ENCODE results near the gene C1orf174. TPM values are rescaled to one million over a fixed set of nuclear protein-coding genes. Genes with fewer than 3 reads are reported as not detected.

Gene C1orf174
- total and polyA plus RNA-seq, 12 donors, result 7.5 to 13.4 (median 10.9) TPM

DNA sequence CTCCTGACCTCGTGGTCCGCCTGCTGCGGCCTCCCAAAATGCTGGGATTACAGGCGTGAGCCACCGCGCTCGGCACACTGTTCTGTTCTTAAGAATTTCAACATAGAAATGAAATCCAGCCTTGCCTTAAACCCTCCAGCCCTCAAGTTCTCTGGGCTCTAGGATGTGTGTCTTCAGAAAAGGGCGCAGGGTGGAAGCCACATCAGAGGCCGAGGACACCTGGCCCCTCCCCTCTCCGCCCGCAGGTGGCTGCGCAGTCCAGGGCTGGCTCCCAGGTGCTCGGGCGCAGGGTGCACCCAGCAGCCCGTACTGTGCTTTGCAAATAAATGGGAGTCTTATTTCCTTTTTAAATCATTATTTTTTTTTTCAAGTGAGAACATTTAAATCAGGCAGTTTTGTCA is 2.0 kb upstream of the C1orf174 start:
- no peak overlapping the region for H3K4me3 ChIP-seq
- TF ChIP-seq, protein P1, sequence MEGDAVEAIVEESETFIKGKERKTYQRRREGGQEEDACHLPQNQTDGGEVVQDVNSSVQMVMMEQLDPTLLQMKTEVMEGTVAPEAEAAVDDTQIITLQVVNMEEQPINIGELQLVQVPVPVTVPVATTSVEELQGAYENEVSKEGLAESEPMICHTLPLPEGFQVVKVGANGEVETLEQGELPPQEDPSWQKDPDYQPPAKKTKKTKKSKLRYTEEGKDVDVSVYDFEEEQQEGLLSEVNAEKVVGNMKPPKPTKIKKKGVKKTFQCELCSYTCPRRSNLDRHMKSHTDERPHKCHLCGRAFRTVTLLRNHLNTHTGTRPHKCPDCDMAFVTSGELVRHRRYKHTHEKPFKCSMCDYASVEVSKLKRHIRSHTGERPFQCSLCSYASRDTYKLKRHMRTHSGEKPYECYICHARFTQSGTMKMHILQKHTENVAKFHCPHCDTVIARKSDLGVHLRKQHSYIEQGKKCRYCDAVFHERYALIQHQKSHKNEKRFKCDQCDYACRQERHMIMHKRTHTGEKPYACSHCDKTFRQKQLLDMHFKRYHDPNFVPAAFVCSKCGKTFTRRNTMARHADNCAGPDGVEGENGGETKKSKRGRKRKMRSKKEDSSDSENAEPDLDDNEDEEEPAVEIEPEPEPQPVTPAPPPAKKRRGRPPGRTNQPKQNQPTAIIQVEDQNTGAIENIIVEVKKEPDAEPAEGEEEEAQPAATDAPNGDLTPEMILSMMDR (IDR thresholded peaks at IDR 0.05), result no peak
- peaks cover 0 to 20% (median 9%) of the 10 kb centered on the region in 9 donors for H3K4me1 ChIP-seq
- intact Hi-C loops (cut with DNase I), result loop anchor here in 2 of 10 donors (5.0 kb wide), 1 partner anchor 45 kb away; the partner anchor contains the start of genes CEP104 (in 2 of the 2) and DFFB (in 2 of the 2)
- 97 to 98% methylated on average over 15 of the region's 15 CpGs for WGBS, 2 donors
- H3K27ac ChIP-seq, result no peak overlapping the region
- no peak for DNase-seq
- H3K36me3 ChIP-seq, result no peaks in the 10 kb centered on the region
- ATAC-seq, result no peak
- peaks cover 0 to 22% (median 13%) of the 10 kb centered on the region in 11 donors for H3K9me3 ChIP-seq
- no peaks in the 10 kb centered on the region for H3K27me3 ChIP-seq

DNA sequence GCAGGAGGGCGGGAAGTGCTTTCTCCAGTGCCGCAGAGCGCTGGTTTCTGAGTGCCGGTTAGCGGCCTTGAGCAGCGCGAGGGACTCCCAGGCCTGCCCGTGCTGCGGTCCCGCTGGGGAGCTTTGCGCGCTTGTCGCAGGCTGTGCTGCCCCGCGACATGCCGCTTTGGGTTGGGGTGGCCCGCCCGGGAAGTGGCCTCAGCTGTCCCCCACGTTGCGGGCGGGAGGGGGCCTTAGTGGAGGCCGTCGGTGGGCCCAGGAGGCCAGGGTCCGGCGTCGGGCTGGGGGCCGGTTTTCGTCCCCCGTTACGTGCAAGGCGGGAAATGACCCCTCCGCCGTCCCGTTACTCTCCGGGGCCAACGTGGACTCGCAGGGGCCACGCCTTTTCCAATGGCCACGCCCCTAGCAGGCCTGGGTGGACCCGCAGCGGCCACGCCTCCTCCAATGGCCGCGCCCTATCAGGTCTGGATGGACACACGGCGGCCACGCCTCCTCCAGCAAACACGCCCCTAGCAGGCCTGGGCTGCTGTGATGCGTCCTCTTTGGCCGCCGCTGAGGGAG is 977 bp upstream of the C1orf174 start:
- Histone ChIP-seq H3K36me3 (peaks cover 0 to 2% (median 0%) of the 10 kb centered on the region in 9 donors), H3K4me1 (peaks cover 0 to 20% (median 9%) of the 10 kb centered on the region in 9 donors), H3K4me3 (peak overlapping the region; percentile 76 to 100 (median 84)), H3K27me3 (no peaks in the 10 kb centered on the region), H3K9me3 (peaks cover 0 to 24% (median 13%) of the 10 kb centered on the region in 11 donors), H3K27ac (peak overlapping the region; percentile 95 to 99 (median 98))
- DNase-seq (peak; percentile 98 to 99), ATAC-seq (peak; percentile 86 to 93 (median 90))
- WGBS, 2 donors, result 0% methylated on average over 48 to 51 of the region's 51 CpGs
- TF ChIP-seq, protein P1 (IDR thresholded peaks at IDR 0.05), result no peak
- intact Hi-C loops (cut with DNase I), result loop anchor here in 4 of 10 donors (2.0 to 5.0 kb wide), 3 partner anchors 42 to 44 kb away; partner anchors contain the start of genes CEP104 (in 3 of the 4) and DFFB (in 3 of the 4)

DNA sequence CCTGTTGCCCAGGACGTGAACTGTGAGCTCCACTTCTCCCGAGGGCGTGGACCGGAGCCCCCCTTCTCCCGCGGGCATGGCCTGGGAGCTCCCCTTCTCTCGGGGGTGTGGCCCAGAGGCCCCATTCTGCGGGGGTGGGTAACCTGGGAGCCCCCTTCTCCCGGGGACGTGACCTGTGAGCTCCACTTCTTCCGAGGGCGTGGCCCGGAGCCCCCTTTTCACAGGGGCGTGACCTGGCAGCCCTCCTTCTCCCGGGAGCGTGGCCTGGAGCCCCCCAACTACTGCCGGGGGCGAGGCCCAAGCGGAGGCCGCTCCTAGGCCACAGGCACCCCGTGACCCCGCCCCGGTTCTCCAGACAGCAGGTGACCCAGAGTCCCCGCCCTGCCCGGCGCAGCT is 320 bp downstream of the C1orf174 start:
- TF ChIP-seq, protein P1 (IDR thresholded peaks at IDR 0.05), result peak in 2 of 9 donors; percentile 6 to 10
- Histone ChIP-seq H3K9me3 (peaks cover 0 to 24% (median 13%) of the 10 kb centered on the region in 11 donors), H3K36me3 (peaks cover 0 to 15% (median 0%) of the 10 kb centered on the region in 9 donors), H3K4me1 (peaks cover 0 to 20% (median 9%) of the 10 kb centered on the region in 9 donors), H3K27me3 (no peaks in the 10 kb centered on the region), H3K4me3 (peak overlapping the region; percentile 76 to 100 (median 84)), H3K27ac (peak overlapping the region; percentile 95 to 99 (median 98))
- no peak for ATAC-seq
- intact Hi-C loops (cut with DNase I), result loop anchor here in 5 of 10 donors (2.0 to 5.0 kb wide), 3 partner anchors 41 to 43 kb away; partner anchors contain the start of genes CEP104 (in 4 of the 5) and DFFB (in 4 of the 5)
- DNase-seq, result no peak
- 0 to 1% methylated on average over 21 to 26 of the region's 26 CpGs for WGBS, 2 donors

DNA sequence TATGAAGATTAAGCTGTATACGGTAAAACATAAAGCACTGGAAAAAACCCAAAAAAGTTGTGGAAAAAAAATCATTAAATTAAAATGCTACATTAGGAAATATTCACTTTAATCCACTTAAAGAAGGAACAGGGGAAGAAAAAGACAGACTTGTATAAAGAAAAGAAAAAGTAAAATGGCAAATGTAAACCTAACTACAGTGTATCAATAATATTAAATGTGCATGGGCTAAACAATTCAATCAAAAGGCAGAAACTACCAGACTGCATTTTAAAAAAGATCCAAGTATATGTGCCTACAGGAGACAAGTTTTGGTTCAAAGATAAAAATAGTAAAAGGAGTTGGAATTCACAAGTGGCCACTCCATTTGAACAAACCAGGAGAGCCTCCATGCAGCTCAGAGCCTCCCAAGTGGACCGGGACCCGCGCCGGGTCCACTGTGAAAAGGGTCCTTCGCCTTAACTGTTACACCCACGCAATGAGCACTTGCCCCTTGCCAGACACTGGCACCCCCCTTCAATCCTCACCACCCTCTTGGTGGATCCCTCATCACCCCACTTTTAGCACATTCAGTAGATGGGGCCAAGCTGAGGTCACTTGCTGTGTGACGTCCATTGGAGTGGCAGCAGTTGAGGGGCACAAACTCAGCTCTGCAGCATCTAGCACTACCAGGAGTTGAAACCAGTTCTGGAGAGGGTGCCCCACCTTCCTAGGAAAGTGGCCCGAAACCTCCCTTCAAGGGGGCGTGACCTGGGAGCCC is 898 bp downstream of the C1orf174 start:
- Histone ChIP-seq H3K27ac (peak overlapping the region in 9 of 10 donors; percentile 95 to 99 (median 98)), H3K4me3 (peak overlapping the region; percentile 76 to 100 (median 84)), H3K9me3 (peaks cover 0 to 24% (median 13%) of the 10 kb centered on the region in 11 donors), H3K4me1 (peaks cover 0 to 20% (median 9%) of the 10 kb centered on the region in 9 donors), H3K27me3 (no peaks in the 10 kb centered on the region), H3K36me3 (peaks cover 0 to 17% (median 0%) of the 10 kb centered on the region in 9 donors)
- TF ChIP-seq, protein P1 (IDR thresholded peaks at IDR 0.05), result no peak
- DNase-seq (no peak), ATAC-seq (no peak)
- 34 to 35% methylated on average over 10 of the region's 10 CpGs for WGBS, 2 donors
- intact Hi-C loops (cut with DNase I), result loop anchor here in 1 of 10 donors (5.0 kb wide), 1 partner anchor 42 kb away; the partner anchor contains the start of genes CEP104 and DFFB

Measured in heart right ventricle (tissue), 16 donors.